ENCODE results near the gene NKX2-3.
A peak's percentile ranks its signal among the peaks of the same experiment; 100 is the strongest.

The NKX2-3 gene

DNA sequence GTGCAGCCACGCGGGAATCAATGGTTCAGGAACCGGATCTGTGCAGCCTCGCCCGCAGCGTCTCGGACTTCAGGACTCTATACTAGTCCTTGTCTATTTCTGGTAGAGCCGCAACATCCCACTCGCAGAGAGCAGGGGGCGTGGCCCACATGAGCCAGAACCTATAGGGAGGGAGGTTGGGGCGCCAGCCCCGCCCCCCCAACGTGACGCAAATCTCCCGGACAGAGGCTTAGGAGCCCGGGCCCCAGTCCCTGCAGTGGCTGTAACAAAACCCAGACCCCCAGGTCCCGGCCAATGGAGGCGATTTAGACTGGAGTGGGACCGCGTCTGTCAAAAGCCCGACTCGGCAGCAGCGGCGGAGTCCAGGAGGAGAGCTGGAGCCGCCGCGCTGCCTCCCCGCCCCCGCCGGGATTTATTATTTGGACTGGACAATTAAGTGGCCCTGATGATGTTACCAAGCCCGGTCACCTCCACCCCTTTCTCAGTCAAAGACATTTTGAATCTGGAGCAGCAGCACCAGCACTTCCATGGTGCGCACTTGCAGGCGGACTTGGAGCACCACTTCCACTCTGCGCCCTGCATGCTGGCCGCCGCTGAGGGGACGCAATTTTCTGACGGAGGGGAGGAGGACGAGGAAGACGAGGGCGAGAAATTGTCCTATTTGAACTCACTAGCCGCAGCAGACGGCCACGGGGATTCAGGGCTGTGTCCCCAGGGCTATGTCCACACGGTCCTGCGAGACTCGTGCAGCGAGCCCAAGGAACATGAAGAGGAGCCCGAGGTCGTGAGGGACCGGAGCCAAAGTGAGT lies at the start of gene NKX2-3:
Gene NKX2-3 (plus strand): TSS at position 256 of the 809 bp plus-strand sequence. CDS start 190 bp downstream, at position 446.
- peak; percentile 77 for DNase-seq

DNA sequence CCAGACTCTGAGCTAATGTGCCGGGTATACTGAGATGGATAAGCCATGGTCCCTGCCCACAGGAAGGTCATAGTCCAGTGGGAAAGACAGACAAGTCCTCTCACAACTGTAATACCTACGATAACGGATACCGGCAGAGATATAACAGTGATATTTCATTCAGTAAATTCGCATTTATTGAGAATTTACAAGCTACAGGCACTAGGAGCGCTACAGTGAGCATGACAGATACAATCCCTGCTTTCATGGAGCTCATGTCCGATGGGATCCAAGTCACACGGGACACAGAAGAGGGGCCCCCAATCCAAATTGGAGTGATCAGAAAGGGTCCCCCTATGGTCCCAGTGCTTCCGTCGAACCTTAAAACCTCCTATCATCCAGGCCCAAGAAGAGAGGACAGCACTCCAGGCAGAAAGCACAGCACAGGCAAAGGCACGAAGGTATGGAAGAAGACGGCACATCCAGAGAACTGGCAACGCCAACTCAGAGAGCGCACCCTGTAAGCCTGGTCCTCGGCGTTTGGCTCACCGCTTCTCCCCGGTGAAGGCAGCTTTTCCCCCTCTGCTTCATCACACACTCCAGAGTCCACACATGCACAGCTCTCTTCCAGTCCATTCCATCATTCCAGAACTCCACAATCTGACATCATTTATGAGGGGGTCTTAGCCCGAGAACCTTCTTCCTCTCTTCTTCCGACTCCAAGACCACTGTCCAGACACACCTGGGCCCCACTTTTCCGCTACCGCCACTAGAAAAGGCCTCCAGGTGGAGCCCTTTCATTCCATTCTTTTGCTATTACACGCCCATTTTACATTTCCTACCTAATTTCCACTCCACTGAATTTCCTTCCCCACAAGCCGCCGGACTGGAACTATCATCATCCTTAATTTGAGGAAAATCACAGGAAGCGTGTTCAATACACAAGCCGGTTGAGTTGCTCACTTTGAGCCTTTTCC lies 47.8 kb upstream of the NKX2-3 start:
- peak; percentile 24 for DNase-seq

DNA sequence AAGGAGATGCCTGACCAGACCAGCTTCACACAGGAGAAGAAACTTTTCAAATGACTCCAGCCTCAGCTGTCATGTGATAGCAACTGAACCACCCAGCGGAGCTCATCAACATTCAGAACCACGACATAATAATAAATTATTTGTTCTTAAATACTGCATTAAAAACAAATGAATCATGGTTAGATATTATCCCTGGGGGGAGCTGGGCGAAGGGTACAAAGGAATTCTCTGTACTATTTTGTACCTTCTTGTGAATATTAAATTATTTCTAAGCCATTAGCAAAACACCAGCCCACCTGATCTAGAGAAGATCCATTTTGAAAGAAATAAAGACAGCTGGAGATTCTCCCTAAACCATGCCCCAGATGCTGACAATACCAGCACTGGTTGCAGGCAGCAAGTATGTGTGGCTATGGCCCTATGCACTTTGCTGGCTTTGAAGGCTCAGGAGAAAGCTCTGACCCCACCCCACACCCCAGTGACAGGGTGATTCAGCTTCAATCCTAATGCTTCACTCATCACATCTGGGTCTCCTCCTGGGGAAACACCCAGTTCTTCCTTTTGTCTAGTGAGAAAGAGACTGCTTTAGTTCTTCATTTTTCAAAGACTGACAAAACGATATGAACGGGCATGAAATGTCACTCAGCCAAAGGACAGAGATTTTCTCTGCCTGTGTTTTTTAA lies 45.5 kb upstream of the NKX2-3 start:
- no peak for DNase-seq

DNA sequence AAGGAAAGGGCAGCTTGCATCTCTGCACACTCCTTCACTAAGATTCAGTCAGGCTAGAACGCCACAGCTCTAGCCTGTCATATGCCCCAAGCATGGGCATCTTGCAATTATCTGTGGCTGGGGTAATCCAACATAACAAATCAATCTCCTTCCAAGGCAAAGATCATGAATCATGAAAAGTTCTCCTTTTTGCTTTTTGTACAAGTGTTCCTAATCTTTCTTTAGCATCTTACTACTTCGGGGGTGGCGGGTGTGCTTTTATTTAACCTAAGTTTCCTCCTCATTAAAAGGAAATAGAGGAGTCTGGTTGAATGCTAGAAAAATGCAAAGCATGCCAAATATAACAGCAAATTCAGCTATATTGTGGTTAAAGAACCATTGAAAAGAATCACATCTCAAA lies 43.5 kb upstream of the NKX2-3 start:
- DNase-seq: no peak

DNA sequence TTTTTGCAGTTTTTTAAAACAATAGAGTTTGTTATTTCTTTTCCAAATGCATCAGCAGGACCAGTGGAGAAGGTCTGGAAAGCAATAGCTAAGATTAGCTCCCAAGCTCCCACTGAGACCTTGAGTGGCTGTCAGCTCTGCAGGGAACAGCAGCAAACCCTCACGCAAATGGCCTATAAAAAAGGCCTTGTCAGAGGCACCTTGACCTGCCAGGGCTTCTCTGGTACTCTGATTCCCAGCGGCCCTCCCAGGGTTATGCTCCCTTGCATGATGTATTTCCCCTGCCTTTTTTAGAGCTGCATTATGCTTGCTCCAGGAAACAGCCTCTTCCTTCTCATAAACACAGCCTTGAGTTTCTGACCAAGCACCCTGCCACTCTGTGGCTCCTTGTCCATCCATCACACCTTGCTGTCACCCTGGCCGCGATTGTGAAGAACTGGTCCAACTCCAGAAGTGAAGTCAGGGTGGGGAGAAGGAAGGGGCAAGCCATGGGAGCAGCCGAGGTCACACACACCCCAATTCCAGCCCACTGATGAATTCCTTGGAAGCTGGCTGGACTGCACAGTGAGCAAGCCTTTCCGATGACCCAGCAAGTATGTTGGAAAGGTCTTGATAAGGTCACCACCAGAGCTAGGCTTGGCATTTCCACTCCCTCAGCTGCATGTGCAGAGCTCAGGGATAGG lies 35.3 kb upstream of the NKX2-3 start:
- DNase-seq: peak; percentile 96

DNA sequence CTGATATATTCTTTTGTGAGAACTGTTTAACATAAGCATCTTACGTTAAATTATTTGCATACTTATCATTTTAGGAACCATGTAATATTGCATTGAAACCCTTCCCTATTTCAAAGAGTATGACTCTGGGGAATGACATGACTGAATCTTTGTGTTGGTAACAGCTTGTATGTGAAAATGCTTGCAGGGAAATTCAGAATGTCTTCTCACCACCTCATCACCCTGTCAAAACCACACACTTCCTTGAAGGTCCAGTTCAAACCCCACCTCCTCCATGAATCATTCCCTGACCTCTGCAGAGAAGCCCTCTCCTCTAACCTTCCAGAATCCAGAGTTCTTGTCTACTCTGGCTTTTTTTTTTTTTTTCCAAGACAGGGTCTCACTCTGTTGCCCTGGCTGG lies 26.3 kb upstream of the NKX2-3 start:
- peak; percentile 37 for DNase-seq

DNA sequence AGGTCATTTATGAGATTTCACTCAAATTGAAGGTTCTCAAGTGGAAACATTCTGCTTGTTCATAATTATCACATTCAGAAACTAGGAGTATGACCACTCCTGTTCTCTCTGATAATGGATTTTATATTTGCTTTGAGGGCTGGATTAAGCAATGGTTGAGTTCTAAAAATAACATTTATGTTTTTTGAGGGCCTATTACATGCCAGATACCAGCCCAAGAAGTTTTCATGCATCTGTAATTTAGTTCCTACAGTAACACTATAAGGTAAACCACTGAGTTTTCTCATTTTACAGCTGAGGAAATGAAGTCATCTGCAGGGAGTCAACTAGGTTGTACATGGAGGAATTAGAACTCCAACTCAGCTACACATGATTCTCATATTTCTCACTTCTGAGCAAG lies 25.5 kb upstream of the NKX2-3 start:
- peak; percentile 65 for DNase-seq

DNA sequence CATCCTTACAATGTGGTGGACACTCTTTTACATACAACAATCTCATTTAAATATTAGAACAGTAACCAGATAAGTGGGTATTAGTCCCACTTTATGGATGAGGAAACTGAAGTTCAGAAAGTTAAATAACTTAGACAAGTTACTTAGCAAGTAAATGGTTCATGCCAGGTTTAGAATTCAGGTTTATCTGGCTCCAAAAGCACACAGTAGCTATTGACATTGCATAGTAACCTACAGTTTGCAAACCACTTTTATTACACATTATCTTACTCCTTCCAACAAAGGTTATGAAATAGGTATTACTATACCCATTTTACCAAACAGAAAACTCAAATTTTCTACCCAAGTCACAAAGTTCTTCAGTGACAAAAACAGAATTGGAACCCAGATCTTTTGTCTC lies 19.7 kb upstream of the NKX2-3 start:
- DNase-seq: no peak

DNA sequence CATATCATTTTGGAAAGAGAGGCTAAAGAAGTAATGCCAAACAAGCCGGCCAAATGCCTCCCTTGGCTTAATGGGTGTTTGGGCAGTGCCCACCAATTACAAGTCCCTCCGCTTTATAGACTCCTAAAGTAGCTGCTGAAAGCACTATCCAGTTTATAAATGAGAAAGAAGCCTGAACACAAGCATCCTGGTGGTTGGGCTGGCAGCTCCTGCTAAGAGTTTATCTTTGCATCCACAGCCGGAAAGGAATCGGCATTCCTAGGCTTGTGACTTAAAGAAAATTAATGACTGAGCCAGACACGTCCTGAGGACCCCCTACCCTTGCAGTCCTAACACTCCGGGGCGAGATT lies 13.1 kb upstream of the NKX2-3 start:
- DNase-seq: no peak

DNA sequence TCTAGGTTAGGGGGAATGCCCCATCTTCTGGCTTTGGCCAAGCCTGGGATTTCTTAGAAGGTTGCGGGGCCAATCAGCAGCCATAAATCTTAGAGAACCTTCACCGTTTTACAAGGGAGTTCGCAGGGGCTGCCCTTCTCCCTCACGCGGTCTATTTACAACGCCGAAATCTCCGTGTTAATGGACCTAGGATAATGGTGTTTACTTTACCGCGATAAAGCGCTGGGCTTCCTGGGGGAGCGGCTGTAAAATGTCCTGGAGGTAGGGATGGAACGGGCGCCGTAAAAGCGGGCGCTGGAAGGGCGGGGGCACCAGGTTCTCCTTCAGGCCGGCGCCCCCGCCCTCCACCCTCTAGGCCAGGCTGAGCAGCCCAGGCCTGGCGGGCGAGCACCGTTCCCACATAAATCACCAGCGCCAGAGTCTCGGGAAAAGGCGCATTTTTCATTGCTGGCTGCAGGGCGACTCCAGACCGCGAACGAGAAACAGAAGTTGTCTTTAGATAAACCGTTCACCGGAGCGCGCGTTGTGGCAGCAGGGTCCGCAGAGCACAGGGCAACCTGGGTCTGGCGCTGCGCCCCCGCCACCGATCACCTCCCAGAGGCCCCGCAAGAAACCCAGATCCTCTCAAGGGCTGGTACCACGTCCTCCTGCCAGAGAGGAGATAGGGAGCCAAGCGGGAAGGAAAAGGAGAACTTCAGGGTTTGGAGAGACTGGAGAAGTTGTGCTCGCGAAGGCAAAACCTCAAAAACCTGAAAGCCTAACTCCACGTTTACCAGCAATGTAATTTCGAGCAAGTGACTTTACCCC lies 12.5 kb upstream of the NKX2-3 start:
- DNase-seq: no peak

DNA sequence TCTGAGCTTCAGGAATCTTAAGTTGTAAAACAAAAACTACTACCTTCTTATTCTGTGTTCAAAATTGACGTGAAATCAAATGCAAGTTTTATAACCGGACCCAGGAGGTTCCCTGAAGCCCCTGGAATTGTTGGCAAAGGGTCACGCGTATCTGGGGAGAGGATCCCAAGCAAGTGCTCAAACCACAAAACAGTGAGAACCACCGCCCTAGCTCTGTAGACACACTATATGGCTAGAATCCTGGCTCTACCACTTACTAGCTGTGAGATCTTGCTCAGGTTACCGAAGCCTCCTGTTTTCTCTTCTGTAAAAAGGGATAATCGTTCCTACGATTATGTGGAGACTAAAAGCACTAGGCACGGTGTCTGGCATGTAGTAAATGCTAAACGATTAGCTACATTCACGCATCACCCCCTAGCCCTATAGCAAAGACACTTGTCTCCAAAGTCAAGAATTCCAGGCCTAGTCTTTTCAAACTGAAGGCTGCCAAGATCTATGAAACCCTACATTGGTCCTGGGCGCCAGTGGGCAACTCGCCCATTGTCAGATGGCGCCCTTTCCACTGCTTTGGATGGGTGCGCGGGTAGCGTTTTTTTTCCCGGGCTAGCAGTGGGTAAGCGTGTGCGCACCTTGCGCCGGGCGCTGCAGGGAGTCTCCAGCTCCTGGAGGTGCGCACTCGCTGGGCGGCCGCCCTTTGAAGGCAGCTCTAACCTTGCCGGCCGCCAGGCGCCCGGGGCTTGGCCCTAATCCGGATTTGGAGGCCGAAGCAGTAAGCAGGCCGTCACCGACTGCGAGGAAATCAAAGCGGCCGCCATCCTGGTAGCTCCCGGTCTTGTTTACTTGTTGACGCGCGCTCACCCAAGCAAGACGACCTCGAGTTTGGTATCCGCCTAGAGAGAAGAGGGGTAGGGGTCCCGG lies 11.6 kb upstream of the NKX2-3 start:
- DNase-seq: no peak

DNA sequence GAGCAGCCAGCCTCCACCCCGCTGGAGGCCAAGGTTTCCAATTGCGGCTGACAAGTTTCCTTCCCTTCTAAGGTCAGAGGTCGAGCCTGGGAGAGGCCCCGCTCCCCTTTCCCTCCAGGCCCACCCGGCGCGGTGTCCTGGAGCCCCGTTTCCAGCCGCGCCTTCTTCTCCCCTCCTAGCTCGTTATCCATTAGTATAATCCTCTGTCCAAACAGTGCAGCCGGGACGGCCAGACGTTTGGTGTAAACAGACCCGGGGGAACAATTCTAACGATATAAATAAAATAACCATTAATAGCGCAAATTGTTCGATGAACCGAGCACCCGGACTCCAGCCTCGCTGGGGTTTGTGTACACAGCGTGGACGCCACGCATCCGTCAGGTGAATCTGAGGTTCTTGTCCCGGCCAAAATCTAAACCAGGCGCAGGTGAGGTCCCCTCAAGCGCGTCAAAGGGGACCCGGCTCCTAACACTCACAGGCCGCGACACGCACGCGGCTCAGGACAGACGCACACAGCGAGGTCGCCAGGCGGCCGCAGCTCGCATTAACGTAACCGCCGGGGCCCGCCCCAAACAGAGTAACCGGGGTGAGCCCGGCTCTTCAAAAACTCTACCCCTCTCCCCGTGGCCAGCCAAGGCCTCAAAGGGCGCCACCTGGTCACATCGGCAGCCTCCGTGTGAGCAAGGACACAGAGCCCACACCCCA lies 10.8 kb upstream of the NKX2-3 start:
- DNase-seq: no peak

DNA sequence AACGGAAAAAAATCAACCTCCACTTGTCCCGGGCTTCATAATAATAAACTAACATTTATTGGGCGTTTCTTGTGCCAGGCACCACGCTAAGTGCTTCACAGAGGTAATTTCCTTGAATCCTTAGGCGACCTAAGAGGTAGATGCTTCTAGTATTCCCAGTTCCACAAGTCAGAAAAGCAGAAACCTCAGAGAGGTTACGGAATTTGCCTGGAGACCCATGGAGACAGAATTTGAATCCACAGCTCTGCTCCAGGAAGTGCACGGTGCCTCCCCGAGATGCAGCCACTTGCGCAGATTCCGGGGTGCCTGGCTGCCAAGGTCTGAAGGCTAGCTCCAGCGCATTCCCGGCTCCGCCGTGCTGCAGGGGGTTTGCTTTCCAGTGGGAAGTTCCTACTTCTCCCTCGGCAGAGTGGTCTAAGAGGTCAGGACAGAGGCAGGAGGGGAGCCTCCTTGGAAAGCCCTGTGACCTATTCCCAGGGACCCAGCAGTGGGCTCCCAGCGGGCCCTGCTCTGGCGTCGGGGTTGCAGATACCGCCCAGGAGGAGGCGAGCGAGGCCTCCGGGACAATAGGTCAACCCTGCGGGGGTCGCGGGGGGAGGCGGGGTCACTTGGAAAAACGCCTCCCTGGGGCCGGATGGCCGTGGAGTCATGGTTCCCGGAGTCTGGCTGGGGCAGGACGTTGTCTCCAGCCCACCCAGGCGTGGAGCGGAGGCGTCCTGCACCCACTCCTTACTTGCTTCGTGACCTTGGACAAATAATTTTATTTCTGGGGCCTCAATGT lies 10.1 kb upstream of the NKX2-3 start:
- DNase-seq: no peak

DNA sequence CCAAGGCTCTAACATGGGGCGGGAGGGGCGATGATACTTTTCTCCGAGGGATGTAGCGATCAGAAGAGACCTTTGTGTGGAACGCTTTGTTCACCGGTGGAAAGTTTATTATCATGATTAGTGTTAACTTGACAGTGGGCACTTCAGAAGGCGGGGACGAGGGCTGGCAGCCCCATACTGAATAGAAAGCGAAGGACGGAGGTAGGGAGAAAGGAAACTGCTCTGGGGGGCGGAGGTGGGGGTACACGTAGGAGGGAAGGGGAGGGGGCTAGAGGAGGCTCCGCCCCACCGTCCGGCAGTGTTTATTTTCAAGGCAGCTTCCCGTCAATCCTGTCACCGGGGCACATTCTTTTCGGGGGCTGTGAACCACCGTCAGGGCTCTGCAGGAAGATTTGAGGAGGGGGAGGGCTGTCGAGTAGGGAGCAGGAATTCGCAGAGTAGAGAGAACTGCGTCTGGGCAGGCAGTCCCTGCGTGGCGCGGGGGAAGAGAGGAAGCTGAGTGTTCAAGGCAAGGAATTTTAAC lies 9.4 kb upstream of the NKX2-3 start:
- no peak for DNase-seq

DNA sequence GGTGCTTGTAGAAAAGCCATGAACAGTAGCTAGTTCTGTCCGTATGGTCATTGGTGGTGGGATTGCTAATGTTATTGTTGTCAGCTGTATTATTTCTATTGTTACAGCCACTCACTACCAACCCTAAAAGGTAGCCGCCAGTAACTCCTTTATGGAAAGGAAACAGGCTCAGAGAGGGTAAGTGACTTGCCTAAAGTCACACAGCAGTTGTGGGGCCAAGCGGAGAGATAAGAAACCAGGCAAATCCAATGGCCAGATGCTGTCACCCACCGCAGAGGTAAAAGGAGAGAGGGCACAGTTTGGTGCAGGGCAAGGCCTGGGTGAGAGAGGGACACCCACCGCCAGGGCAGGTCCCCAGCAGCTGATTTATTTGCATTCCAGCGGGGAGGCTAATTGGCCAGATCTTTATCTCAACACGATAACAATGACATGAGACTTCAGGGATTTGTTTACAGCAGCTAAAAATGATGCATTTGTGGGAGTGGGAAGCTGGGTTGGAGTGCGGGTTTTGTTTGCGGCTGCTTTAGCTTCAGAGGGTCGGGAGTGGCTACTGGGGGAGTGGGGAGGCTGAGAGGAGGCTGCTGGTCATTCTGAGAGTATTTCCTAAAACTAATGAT lies 8.6 kb upstream of the NKX2-3 start:
- DNase-seq: no peak

DNA sequence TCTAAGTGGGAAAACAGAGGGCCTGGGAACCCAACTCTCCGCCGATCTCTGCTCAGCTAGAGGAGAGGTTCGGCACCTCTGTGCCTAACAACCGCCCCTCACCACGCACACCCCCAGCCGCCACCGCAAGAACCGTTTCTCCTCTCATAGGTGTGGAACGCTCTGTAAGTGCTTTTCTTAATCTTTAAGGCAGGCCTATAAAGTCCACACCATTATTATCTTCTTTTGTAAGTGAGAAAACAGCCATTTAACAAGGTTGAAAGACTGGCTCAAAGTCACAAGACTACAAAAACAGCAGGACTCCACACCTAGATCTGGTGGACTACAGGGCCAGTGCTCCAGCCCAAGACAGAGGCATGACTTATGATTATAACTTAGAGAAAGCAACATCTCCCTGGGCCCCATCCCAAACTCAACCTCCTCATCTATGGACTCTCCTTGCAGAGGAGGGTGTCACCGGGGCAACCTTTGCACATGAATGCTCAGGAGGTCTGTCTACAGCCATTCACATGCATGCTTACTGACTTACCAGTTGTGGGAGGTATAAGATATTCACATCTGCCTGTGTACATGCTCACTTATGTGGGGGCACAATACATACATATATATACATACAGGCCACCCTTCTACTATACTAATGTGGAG lies 7.9 kb upstream of the NKX2-3 start:
- no peak for DNase-seq

DNA sequence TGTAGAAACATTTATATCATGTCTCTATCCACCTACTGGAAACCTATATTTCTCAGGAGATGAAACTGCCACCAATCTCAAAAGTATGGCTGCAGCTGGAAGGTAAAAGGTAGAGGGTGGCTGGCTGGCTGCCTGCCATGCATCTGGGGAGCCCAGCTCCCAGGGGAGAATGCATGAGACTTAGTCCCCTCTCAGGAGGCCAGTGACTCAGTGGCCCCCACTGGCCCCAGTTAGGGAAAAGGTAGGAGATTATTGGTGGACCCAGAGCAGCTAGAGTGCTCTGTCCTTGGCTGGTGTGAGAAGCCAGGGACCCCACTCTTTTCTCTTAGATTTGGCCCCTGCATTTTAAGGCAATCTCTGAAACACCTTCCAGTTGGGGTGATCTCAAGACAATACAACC lies 6.8 kb upstream of the NKX2-3 start:
- DNase-seq: no peak
